ENCODE measurements around the gene SLC26A4. TPM values are rescaled to one million over a fixed set of nuclear protein-coding genes. Genes with fewer than 3 reads are reported as not detected.

SLC26A4 gene
- total RNA-seq, 1 experiment from 2014 or later: 0.66 TPM

- ChIA-PET POLR2A (interaction anchor here (0.7 kb wide), 1 partner anchor 334 kb away, joined by 3 read pairs; no protein-coding TSS in a partner anchor), RAD21 (ENCODE audit: low non-redundant PET in 1 of 2, low total read pairs in 2 of 2, uncharacterized antibody in 2 of 2, unreplicated experiment in 2 of 2) (no interaction called here), CTCF (no interaction called here)
- no peaks in the 10 kb centered on the region for H3K9me2 ChIP-seq (ENCODE audit: insufficient read depth)
- H4K20me1 ChIP-seq (ENCODE audit: insufficient read depth): no peaks in the 10 kb centered on the region
- intact Hi-C loops (cut with micrococcal nuclease): no loop called here
- no peak overlapping the region for H3K4me2 ChIP-seq (ENCODE audit: low read length)
- no peaks in the 10 kb centered on the region for H3K27me3 ChIP-seq (ENCODE audit: insufficient read depth, low read length)
- peaks cover 0 to 9% of the 10 kb centered on the region in 2 experiments; a peak in 2 of 4 replicates for H3K4me1 ChIP-seq (ENCODE audit: control insufficient read depth in 1 of 2, insufficient read depth in 2 of 2, low read length in 2 of 2)
- BruUV-seq (replicated peaks): no TSS peak
- no peaks in the 10 kb centered on the region for H3K36me3 ChIP-seq (ENCODE audit: control insufficient read depth in 1 of 2, insufficient read depth in 2 of 2, low read length in 2 of 2)
- H3K27ac ChIP-seq (ENCODE audit: low read depth, low read length): no peak overlapping the region
- DNase-seq (ENCODE audit: low read depth, low spot score) (no peak), ATAC-seq (no peak)
- no peaks in the 10 kb centered on the region for H3K9me3 ChIP-seq (ENCODE audit: control insufficient read depth in 1 of 2, insufficient read depth in 1 of 2, low read depth in 1 of 2, low read length in 2 of 2)
- no peak overlapping the region for H3K4me3 ChIP-seq (replicated peaks in 1 of 2; ENCODE audit: low read depth in 1 of 2, low read length in 2 of 2)
- H3K79me2 ChIP-seq (ENCODE audit: insufficient read depth, low read length): no peaks in the 10 kb centered on the region
- TF ChIP-seq, protein P1, sequence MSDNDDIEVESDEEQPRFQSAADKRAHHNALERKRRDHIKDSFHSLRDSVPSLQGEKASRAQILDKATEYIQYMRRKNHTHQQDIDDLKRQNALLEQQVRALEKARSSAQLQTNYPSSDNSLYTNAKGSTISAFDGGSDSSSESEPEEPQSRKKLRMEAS (IDR thresholded peaks at IDR 0.05): no peak
- TF ChIP-seq ELF1 (IDR thresholded peaks at IDR 0.05; ENCODE audit: borderline replicate concordance, low read depth) (no peak), REST (IDR thresholded peaks at IDR 0.05; ENCODE audit: low read depth) (no peak), RAD21 (IDR thresholded peaks at IDR 0.05; ENCODE audit: low read depth) (no peak), TCF7L2 (IDR thresholded peaks at IDR 0.05; ENCODE audit: borderline replicate concordance, extremely low read depth, insufficient read depth, insufficient read length) (no peak)
- TF ChIP-seq, protein P2, sequence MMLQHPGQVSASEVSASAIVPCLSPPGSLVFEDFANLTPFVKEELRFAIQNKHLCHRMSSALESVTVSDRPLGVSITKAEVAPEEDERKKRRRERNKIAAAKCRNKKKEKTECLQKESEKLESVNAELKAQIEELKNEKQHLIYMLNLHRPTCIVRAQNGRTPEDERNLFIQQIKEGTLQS (IDR thresholded peaks at IDR 0.05): no peak
- H2AFZ ChIP-seq (ENCODE audit: low read depth, low read length, poor library complexity, severe bottlenecking): no peak overlapping the region
- no peak overlapping the region for H3K9ac ChIP-seq (ENCODE audit: low read length)
These were observed 26.3 kb downstream of the SLC26A4 start for GRCh38 chr7:107686816-107687387.
